IPS-NIHi7 (cell line): ENCODE measurements around the gene FOXD4L1.
"Not testable (repeated sequence)": the region's sequence is repeated elsewhere in the genome, so short reads cannot be mapped to it uniquely, and the experiment has no call there.

ENCODE experiments used
- DNase-seq: peaks from one replicate; pipeline ENCODE4 v3.0.0; 2012; ENCODE audit warnings: mixed read lengths; ENCODE audit errors: extremely low spot score

FOXD4L1 gene

DNA sequence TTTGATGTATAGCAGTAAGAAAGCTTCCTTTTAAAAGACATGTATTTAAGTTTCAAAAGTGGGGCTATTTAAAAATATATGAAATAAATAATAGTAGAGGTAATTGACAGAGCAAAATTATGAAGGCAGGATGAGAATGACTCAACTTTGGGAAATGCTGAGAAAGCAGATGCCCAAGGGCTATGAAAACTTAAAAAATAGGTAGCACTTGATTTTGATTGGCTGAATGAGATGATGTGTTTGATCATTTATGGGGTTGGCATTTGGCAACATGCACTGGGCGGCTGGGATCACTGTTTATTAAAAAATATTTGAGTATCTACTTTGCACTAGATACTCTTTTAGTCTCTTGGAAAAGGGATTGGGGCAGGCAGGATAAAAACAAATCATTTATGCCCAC is 26.5 kb downstream of the FOXD4L1 start:
- not testable (repeated sequence) for DNase-seq

DNA sequence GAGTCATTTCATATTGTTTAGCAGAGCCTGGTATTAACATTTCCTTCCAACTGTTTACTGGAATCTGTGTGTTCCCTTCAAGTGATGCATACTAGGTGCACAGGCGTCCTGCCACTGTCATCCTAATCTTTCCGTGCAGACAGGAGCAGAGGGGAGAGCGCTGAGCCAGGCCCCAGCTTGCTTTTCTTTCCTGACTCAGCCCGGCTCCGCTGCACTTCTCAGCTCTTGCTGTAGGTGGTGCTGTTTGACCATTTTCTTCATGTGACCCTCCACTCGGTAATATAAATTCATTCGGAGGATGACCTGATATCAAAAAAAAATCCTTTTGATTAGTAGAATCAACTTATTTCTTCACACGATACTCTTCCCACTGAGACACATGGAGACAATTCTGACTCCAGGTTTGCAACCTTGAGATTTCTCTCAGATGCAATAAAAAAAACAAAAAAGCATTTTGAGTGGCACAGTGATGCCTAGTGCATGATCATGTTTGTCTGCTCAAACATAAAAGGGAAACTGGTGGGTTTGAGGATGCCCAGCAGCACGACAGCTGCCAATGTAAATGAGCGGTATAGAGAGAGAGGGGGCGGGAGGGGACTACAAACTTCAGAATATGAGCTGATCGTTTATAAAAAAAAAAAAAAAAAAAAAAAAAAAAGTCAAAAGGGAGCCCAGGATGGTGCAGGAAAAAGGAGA is 29.0 kb downstream of the FOXD4L1 start:
- not testable (repeated sequence) for DNase-seq

DNA sequence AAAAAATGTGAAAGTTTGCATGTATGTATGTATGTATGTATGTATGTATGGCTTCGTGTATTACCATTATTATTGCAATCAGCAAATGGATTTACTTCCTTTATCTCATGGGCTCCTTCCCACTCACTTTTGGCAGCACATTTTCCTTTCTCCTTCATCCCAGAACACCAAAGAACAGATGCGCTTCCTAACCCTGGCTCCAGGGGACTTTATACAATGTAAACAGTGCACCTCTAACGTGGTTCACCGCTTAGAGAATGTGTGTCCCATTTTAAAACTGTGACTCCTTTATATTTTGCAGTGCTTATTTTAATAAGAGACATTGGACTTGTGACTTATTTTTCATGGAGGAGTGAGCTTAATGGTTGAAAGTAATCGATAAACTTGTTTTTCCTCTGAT is 29.7 kb downstream of the FOXD4L1 start:
- DNase-seq: not testable (repeated sequence)

DNA sequence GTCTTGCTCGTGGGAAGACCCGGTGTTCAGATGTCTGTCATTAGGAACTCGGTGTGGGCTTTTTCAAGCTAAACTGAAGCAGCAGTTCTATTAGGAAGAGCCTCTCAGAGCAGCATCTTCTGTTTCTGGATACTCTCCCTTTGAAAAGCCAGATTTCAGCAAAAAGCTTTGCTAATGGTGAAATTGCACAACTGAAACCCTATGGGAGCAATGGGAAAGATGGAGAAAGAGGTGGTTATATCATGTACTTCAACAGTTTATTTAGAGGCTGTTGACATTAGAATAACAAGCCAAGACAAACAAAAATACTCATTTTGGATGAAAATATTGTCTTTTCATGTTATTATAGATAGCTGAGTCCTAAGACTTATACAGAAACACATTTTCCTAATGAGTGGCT is 30.4 kb downstream of the FOXD4L1 start:
- not testable (repeated sequence) for DNase-seq

DNA sequence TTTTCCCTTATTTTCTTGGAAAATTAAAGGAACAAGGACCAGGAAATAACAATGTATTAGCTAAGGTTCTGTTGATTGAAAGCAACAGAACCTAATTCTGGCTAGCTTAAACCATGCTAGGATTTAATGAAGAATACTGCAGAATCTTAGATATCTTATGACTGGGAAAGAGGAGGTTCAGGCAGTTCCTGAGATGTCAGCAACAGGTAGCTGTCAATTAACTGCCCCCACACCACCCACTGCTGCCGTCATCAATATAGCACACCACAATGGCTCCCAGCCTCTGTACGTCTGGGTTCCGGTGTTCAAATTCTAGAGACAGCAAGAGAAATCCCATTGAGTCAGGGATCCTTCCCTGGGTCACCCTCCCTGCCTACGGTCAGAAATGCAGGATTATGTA is 34.5 kb downstream of the FOXD4L1 start:
- DNase-seq: not testable (repeated sequence)

DNA sequence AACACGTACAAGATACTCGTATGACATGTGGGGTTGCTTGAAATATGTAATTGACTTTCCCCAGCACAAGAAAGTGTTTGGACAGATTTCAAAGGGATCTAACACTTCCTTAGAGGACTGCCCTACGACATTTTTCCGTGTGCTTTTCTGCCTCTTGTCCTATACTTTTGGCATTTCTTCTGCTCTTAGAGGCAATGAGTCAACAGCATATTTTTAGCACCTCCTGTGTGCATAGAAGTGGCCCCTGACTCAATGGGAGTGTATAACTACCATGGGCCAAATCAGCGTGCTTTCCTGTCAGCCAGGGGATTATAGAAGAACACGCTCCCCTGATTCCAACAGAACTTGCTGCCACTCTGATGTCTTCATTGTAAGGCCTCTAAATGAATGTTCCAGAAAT is 38.1 kb downstream of the FOXD4L1 start:
- not testable (repeated sequence) for DNase-seq

DNA sequence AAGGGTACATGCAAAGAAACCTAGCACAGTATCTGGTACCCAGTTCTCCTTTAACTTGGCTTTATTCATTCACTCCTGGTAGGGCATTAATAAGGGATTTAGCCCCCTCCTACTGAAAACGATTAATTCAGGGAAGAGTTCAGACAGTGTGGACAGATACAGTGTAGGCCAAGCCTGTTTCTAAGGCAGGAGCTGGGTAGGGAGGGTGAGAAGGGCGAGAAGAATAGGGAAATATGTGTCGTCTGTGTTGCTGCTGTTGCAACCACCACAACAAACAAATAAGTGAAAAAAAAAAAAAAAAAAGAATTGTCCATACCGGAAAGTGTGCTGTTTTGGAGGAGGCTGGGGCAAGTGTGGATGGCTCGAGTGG is 42.4 kb downstream of the FOXD4L1 start:
- not testable (repeated sequence) for DNase-seq

DNA sequence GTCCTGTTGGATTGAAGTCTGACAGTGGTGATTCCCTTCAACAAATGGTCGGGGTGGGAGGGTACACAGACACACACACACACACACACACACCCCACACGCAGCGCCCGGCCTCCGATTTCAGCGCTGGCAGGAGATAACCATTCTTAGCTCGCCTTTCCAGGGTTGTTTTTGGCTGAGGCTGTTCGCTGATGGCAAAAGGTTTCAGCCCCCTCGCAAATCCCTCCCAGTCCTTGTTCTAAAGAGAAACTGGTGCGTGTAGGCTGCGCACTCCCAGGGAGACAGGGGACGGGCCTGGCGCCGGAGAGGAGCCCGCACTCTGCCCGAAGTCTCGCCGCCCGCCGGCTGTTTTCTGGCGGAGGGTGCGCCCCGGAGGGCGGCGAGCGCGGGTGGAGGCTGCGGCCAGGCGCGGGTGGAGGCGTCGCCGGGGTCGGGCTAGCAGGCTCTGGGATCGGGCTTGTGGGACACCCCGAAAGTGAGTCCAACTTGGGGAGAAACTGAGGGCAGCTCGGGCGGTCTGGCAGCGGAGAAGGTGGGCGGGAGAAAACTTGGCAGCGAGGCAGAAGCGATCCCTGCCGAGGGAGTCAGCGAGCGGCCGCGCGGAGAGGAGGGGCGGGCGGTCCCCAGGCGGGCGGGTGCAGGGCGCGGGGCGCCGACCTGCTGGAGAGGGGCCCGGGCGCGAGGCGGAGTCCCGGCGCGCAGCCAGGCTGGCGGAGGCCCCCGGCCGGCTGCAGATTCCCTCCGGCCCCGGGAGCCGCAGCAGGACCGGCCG is 42.9 kb downstream of the FOXD4L1 start:
- peak; percentile 20 for DNase-seq

DNA sequence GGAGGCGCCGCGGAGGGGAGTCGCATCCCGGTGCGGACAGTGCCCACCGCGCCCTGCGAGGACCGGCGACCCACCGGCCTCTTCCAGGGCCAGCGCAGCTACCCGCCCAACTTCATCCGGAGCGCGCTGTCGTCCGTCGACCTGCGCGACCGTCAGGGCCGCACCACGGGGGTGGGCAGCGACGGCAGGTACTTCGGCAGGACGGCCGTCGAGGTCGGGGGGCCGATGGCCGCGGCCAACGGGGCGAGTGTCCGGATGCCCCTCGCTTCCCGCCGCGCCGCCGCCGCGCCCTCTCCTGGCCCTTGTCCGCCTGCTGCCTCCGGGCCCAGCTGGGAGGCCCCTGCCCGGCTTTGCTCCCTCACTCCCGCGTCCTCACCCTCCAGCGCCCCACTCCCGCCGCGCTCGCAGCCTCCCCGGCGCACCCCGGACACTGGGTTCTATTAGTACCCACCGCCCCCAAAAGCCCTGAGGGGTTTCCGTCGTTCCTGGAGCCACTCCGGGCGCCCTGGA is 43.6 kb downstream of the FOXD4L1 start:
- peak; percentile 4 for DNase-seq

DNA sequence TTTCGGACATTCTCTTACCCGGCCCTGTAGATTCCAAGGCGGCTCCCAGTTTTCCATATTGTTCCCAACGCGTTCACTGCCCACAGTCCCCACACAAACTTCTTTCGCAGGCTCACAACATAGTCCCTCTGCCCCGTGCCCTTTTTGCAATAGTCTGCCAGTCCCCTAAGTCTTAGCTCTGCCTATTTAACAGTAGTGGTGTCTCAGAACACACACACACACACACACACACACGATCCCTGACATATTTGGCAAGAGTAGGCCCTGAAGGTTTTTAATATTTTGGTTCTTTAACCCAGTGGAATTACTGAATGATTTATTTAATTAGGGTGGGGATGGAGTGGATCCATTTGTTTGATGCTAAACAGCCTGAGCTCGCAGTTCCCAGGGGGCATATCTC is 44.1 kb downstream of the FOXD4L1 start:
- not testable (repeated sequence) for DNase-seq
